Neutrophil (primary cell): ENCODE data around the gene TAS1R3.

Source experiments
- H3K27ac ChIP-seq: fragments of 200-600 bp; sonication (generic); 2 replicates; pipeline ENCODE4 v1.5.1; 2016; ENCODE audit warnings: mild to moderate bottlenecking, moderate library complexity
- H3K27me3 ChIP-seq: fragments of 200-600 bp; sonication (generic); 2 replicates; pipeline ENCODE4 v1.6.0; 2016; ENCODE audit warnings: mild to moderate bottlenecking
- H3K36me3 ChIP-seq: fragments of 200-600 bp; sonication (generic); 2 replicates; pipeline ENCODE4 v1.5.1; 2017
- H3K4me1 ChIP-seq, 2 experiments: fragments of 200-600 bp in 1 of 2; sonication (generic) in 1 of 2; 1 replicate in 1 of 2; 2 replicates in 1 of 2; pipeline versions ENCODE4 v1.5.1 to v1.6.1; 2013 to 2016; ENCODE audit warnings: low read depth in 1 of 2, low read length in 1 of 2, mild to moderate bottlenecking in 1 of 2, moderate library complexity in 1 of 2; ENCODE audit not compliant: control insufficient read depth in 1 of 2, insufficient read depth in 1 of 2
- H3K4me3 ChIP-seq, 2 experiments: fragments of 200-600 bp in 1 of 2; sonication (generic) in 1 of 2; 1 replicate in 1 of 2; 2 replicates in 1 of 2; pipeline ENCODE4 v1.5.1; 2013 to 2016; ENCODE audit warnings: low read depth in 1 of 2, low read length in 1 of 2, mild to moderate bottlenecking in 1 of 2, moderate library complexity in 1 of 2
- H3K9me3 ChIP-seq: fragments of 200-600 bp; sonication (generic); 2 replicates; pipeline ENCODE4 v1.5.1; 2016
- TF ChIP-seq, protein P1 (sequence below): fragments of 200-600 bp; sonication (generic); IDR thresholded peaks from 2 replicates; pipeline ENCODE4 v1.5.1; 2016; ENCODE audit warnings: antibody characterized with exemption

TAS1R3 gene

DNA sequence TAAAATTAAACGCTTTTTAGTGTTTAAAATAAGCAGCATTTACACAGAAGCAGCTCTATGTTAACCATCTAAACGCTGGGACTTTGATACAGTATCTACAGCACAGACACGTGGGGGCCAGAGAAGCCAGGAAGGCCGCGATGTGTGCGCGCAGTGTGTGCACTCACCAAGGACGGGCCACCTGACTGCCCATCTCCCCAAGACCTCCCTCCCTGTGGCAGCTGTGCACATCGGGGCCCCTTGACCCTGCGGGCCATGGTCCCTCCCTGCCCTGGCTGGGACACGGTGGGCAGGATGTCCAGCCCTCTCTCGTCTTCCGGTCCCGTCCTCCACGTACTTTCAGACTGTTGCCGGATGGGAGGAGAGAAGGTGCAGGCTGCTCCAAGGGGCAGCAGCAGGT lies 4.2 kb downstream of the TAS1R3 start:
- no peak overlapping the region for H3K27ac ChIP-seq
- no peak overlapping the region for H3K4me3 ChIP-seq
- peaks cover 23% of the 10 kb centered on the region for H3K36me3 ChIP-seq
- no peaks in the 10 kb centered on the region for H3K27me3 ChIP-seq
- peaks cover 0 to 4% of the 10 kb centered on the region in 2 experiments for H3K4me1 ChIP-seq
- TF ChIP-seq, protein P1, sequence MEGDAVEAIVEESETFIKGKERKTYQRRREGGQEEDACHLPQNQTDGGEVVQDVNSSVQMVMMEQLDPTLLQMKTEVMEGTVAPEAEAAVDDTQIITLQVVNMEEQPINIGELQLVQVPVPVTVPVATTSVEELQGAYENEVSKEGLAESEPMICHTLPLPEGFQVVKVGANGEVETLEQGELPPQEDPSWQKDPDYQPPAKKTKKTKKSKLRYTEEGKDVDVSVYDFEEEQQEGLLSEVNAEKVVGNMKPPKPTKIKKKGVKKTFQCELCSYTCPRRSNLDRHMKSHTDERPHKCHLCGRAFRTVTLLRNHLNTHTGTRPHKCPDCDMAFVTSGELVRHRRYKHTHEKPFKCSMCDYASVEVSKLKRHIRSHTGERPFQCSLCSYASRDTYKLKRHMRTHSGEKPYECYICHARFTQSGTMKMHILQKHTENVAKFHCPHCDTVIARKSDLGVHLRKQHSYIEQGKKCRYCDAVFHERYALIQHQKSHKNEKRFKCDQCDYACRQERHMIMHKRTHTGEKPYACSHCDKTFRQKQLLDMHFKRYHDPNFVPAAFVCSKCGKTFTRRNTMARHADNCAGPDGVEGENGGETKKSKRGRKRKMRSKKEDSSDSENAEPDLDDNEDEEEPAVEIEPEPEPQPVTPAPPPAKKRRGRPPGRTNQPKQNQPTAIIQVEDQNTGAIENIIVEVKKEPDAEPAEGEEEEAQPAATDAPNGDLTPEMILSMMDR = no peak
- H3K9me3 ChIP-seq = no peaks in the 10 kb centered on the region

DNA sequence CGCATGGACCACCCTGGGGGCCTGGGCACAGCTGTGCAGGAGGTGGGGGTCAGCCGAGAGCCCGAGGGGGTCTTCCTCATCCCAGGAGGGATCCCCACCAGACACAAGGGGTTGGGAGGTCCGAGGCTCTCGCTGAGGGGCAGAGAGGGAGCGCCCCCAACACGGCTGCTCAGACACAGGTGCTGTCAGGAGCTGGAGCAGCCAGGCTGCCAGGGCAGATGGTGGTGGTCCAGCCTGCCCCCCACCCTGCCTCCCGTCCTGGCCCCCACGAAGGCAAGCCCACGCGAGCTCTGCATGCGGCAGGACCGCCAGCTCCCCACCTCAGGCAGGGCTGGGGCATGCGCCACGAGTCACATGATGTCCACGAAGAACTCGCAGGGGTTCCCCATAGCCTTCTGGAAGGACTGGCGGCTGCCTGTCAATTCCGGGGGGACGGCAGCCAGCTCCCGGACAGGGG lies 4.7 kb downstream of the TAS1R3 start:
- no peak overlapping the region for H3K27ac ChIP-seq
- TF ChIP-seq, protein P1 = no peak
- H3K27me3 ChIP-seq = no peaks in the 10 kb centered on the region
- H3K9me3 ChIP-seq = no peaks in the 10 kb centered on the region
- H3K36me3 ChIP-seq = peaks cover 27% of the 10 kb centered on the region
- H3K4me3 ChIP-seq = no peak overlapping the region
- peaks cover 0 to 4% of the 10 kb centered on the region in 2 experiments for H3K4me1 ChIP-seq

DNA sequence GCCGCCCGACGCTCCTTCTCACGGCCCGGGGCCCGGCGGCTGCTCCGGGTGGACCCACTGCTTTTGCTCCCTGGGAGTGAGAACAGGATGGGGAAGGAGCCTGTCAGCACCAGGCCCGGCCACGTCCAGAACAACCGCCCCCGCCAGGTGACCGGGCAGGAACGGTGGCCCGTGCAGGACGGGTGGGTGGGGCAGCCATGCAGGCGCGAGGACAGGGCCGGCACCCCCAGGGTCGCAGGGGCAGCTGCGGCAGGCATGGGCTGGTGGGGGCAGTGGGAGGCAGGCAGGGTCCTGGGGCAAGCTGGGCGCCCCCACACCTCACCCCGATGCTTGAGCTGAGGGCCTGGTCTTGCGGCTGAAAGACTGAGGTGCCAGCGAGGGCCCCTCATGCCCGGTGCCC lies 5.4 kb downstream of the TAS1R3 start:
- peaks cover 27% of the 10 kb centered on the region for H3K36me3 ChIP-seq
- H3K4me3 ChIP-seq = no peak overlapping the region
- H3K9me3 ChIP-seq = no peaks in the 10 kb centered on the region
- no peaks in the 10 kb centered on the region for H3K4me1 ChIP-seq
- no peak overlapping the region for H3K27ac ChIP-seq
- TF ChIP-seq, protein P1 = no peak
- H3K27me3 ChIP-seq = no peaks in the 10 kb centered on the region

DNA sequence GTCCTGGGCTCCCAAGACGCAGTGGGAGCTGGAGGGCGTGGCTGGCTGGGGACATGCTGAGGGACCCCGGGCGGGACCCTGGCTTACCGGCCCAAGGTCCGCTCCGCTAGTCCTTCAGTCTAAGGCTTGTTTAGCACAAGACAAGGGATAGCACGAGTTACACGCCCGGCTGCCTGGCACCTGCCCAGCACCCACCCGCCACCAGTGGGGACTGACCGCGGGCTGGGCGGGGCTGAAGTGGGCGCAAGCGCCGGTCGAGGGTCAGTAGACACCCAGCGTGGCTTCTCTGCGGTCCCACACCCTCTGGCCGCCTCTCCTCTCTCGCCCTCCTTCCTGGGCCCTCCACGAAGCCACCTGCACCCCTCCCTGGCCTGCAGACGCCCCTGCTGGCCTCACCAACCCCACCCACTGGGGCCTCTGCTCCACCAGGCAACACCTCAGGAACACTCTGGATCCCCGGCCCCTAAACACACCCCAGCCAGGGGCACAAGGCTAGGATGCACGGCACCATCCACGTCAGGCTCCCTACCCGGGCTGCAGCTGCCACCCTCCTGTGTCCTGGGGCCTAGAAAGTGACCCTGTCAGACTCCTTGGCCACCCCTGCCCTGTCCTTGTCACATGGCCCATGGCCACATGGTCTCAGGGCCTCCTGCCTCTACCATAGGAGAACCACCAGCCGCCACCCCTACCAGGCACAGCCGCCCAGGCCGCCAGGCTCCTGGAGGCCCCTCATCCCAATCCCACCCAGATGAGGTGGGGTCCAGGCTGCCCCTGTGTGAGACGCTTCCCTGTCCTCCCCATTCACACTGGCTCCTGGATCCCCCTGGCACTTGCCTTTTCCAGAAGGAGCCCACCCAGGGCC lies 6.1 kb downstream of the TAS1R3 start:
- no peaks in the 10 kb centered on the region for H3K9me3 ChIP-seq

DNA sequence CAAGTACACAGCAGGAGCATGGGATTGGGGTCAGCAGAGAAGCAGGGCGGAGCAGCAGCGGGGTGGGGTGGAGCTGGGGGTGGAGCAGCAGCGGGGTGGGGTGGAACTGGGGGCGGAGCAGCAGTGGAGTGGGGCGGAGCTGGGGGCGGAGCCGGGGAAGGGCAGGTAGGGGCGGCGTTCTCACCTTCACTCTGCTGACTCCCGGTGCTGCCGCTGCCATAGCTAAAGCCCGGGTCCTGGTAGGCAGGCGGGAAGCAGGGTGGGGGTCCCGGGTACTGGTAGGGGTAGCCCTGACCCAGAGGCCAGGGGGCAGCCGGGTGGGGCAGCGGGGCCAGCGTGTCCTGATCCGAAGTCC lies 6.7 kb downstream of the TAS1R3 start:
- Histone ChIP-seq H3K27ac (no peak overlapping the region), H3K36me3 (peaks cover 27% of the 10 kb centered on the region), H3K4me1 (no peaks in the 10 kb centered on the region), H3K4me3 (no peak overlapping the region), H3K9me3 (no peaks in the 10 kb centered on the region), H3K27me3 (no peaks in the 10 kb centered on the region)
- TF ChIP-seq, protein P1 = no peak

More for the DNA sequence above, 6.1 kb downstream of the TAS1R3 start:
- no peaks in the 10 kb centered on the region for H3K27me3 ChIP-seq
- H3K4me3 ChIP-seq = no peak overlapping the region
- peaks cover 27% of the 10 kb centered on the region for H3K36me3 ChIP-seq
- H3K4me1 ChIP-seq = no peaks in the 10 kb centered on the region
- TF ChIP-seq, protein P1 = no peak
- no peak overlapping the region for H3K27ac ChIP-seq
